ENCODE measurements around the gene PDE1C.

DNA sequence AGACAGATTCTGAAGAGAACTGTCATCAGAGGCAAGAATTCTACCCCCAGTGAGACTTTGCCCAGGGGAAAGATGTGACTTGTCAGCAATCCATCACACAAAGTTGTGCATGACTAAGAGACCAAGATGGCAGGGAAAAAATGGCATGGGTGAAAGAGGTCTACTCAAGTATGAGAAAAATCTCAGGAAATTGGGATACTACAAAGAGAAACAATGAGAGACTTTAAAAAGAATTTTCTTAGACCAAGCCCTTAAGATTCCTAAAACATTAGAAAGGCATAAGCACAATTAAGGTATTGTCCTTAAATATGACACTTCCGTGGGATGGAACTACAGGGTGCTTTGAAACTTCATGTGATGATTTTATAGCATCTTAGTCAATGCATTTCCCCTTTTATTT is 45.6 kb upstream of the PDE1C start:
- TF ChIP-seq, protein P1, sequence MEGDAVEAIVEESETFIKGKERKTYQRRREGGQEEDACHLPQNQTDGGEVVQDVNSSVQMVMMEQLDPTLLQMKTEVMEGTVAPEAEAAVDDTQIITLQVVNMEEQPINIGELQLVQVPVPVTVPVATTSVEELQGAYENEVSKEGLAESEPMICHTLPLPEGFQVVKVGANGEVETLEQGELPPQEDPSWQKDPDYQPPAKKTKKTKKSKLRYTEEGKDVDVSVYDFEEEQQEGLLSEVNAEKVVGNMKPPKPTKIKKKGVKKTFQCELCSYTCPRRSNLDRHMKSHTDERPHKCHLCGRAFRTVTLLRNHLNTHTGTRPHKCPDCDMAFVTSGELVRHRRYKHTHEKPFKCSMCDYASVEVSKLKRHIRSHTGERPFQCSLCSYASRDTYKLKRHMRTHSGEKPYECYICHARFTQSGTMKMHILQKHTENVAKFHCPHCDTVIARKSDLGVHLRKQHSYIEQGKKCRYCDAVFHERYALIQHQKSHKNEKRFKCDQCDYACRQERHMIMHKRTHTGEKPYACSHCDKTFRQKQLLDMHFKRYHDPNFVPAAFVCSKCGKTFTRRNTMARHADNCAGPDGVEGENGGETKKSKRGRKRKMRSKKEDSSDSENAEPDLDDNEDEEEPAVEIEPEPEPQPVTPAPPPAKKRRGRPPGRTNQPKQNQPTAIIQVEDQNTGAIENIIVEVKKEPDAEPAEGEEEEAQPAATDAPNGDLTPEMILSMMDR (IDR thresholded peaks at IDR 0.05): no peak
- no peak for TF ChIP-seq POLR2A (IDR thresholded peaks at IDR 0.05)
- TF ChIP-seq EP300 (IDR thresholded peaks at IDR 0.05): no peak

All from ovary (tissue), 3 donors.